GM19328 (cell line): ENCODE measurements around the gene DOCK4.

ENCODE experiments used
- ATAC-seq: cut with Tn5 transposase; IDR thresholded peaks from one replicate; pipeline ENCODE4 v1.9.1; 2021; ENCODE audit warnings: mild to moderate bottlenecking, moderate library complexity; ENCODE audit not compliant: unreplicated experiment

DOCK4 gene

DNA sequence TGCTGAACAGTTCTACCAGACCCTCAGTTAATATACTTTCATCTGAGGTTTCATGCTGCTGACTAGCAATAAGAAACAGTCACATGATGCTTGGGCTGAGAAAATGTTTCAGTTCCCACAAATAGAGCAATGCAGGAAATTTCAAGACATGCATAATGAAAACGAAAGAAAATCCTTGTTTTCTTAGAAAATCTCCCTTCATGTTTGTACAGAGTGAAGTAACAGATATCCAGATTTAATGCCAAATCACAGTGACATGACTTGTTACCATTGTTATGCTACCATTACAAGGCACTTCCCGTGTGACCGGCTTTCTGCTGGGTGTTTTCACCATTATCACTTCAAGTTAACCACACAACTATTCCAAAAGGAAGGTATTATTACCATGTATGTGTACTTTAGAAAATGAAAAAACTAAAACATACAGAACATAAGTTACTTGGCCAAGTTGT, 121.7 kb downstream of the DOCK4 start:
- ATAC-seq: peak; percentile 50

GRCh38 chr7:112083776-112084355, 122.3 kb downstream of the DOCK4 start:
- ATAC-seq: no peak

GRCh38 chr7:112082306-112082705, 123.9 kb downstream of the DOCK4 start:
- ATAC-seq: no peak

DNA sequence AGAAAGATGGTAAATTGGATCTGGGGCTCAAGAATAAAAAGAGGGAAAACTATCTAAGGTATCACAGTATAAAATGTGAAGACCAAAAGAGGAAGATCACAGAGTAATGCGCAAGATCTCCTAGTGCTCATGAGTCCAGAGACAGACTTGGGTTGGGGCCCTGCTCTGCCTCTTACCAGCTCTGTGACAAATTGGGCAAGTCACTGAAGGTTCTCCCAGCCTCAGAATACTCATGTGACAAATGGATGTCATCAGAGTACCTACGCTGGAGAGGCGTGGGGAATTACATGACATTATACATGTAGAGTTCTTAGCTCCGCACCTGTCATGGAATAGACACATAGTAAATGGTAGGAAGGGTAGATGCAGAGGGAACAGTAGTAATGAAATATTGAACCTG, 124.4 kb downstream of the DOCK4 start:
- ATAC-seq: no peak

GRCh38 chr7:112080978-112081377, 125.2 kb downstream of the DOCK4 start:
- peak; percentile 37 for ATAC-seq

DNA sequence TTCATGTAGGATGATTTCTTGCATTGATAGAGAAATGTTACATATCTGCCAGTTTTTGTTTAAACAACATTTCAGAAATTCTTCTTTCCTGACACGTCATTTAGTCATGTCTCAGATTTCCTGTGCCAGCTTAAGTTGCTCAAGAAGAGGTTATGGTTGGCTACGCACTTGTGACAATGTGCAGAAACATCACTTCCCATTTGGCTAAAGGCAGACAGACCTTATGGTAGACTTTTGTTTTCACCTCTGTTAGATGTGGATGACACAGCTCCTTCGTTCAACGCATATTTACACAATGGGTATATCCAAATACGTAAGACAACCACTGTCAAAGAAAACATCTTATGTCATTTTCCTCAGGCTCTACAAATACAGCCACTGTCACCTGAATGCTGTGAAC, 125.8 kb downstream of the DOCK4 start:
- ATAC-seq: peak; percentile 82

- no peak for ATAC-seq
These were observed 126.5 kb downstream of the DOCK4 start for GRCh38 chr7:112079673-112080072.

DNA sequence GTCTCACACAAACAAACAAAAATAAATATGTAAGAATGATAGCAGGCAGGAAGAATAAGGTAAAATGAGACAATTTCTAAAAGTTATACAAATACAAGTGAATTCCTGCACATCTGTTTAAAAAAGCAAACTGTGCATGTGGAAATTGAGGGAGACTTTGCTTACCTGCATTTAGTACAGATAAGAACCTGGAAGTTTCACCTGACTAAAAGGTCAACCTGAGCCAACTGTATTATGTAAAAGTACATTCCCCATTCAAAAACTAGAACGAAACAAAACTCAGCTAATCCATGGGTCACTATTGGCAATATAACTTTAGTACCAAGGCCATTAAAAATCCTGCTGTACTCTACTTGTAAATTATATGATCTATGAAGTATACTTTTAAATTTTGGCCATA, 127.1 kb downstream of the DOCK4 start:
- ATAC-seq: no peak

GRCh38 chr7:112076324-112076723, 129.9 kb downstream of the DOCK4 start:
- ATAC-seq: no peak

GRCh38 chr7:112074464-112074863, 131.7 kb downstream of the DOCK4 start:
- ATAC-seq: no peak

DNA sequence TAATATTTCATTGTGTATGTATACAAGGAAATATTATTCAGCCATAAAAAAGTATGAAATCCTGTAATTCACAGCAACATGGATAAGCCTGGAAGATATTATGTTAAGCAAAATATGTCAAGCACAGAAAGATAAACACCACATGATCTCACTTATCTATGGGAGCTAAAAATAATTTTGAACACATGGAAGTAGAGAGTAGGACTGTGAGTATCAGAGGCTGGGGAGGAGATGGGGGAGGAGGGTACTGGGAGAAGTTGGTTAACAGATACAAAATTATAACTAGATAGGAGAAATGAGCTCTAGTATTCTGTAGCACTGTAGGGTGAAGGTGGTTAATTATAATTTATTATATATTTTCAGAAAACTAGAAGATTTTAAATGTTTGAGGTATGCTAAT, 132.7 kb downstream of the DOCK4 start:
- no peak for ATAC-seq

GRCh38 chr7:112072541-112073245, 133.5 kb downstream of the DOCK4 start:
- ATAC-seq: no peak

GRCh38 chr7:112071856-112072255, 134.3 kb downstream of the DOCK4 start:
- ATAC-seq: no peak

DNA sequence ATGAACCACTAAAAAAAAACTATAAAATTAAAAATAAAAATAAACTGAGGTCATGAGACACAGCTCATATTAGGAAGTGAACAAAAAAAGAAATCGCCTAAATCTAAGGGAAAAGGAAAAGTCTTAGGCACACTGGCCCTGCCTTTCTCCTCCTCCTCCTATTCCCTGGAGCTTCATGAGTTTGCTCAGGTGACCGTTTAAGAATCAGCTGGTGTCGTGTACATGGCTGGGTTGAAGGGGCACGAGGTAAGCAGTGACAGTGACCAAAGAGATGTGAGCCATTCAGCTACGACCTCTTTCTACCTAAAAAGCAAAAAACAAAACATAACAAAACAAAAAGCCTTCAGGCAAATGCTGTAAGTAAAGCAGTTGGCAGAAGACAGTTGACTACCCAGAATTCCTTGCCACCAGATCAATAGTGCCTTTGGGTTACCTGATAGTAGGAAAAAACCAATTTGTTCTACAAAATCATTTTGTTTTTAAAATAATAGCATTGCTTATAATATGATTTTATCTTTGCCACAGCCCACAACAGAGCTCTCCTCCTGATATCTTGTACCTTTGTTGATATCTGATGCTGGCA, 135.4 kb downstream of the DOCK4 start:
- ATAC-seq: no peak

GRCh38 chr7:112069879-112070321, 136.3 kb downstream of the DOCK4 start:
- no peak for ATAC-seq

DNA sequence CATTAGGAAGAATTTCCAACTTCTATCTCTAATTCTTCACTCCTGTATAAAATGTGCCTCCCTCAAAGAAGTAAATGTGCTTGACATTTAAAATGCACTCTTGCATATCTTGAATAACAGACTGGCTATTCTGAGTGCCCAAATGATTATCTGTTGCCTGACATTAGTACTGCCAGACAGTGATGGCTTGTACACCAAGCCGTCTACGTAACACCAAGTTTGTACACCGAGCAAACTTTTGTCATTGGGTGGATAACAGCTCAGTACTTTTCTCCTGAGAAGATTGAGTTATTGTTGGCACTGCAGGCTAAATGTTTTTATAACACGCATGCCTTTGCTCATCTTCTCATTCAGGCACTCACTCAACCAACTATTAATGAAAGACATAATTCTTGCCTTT, 137.2 kb downstream of the DOCK4 start:
- ATAC-seq: no peak

DNA sequence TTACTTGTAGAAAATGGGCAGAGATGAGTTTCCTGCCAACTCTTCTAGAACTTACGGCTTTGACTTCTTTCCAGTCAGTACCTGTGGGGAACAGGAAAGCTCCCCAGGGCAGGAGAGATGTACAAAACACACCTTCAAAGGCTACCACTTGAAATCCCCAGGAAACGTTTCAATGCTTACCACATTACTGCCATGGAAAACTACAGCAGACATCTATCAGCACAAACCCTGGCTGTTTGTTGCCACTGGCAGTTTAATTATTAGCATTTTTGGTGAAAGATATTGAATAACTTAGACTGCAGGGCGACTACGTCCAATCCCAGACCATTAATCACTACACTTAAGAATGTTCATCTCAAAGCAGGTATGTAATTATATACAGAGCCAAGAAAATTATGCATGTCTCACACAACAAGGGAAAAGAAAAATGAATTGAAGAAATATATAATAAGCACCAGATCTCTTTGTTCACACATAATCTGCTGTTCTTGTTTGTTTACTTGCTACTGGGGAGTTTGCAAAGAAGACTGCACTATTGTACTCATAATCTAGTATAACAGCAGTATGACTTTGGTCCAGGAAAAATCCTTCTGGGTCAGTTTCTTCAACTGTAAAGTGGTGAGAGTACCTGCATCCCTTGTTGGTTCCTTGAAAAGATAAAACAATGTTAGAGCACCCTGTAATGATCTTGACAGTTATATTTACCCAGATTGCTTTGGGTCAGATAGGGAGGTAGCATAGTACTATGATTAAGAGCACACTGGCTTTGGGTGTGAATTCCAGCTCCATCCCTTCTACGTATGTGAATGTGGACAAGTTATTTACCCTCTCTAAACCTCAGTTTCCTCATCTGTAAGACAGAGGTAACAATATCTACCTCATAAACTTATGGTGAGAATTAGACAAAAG, 138.3 kb downstream of the DOCK4 start:
- no peak for ATAC-seq

GRCh38 chr7:112067200-112067599, 139.0 kb downstream of the DOCK4 start:
- no peak for ATAC-seq

DNA sequence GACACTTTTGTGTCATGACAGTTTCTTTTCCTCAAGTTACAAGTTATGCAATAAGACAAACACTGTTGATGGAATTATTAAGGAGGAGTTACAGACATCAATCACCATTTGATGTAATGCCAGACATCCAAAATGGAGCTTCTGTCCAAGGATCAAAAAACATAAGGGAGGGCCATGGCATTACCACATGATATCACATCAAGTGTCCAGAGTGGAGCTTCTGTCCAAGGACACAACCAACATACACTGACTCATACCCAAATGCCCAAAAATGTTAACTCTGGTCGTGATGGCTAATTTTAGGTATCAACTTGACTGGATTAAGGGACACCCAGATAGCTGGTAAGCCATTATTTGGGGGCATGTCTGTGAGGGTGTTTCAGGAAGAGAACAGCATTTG, 140.4 kb downstream of the DOCK4 start:
- no peak for ATAC-seq

- ATAC-seq: no peak
These were observed 141.4 kb downstream of the DOCK4 start for GRCh38 chr7:112064627-112065385.

- ATAC-seq: no peak
These were observed 142.2 kb downstream of the DOCK4 start for GRCh38 chr7:112063974-112064373.
